Measurements from ENCODE around the gene ODF2. TPM values are rescaled to one million over a fixed set of nuclear protein-coding genes. Genes with fewer than 3 reads are reported as not detected.

Gene ODF2
- polyA plus RNA-seq, 1 of the 3 experiments (the other 2 are of a cell fraction), result 35.7 TPM

GRCh38 chr9:128431207-128431606 is 24.6 kb upstream of the ODF2 start:
- no peak overlapping the region for H3K27ac ChIP-seq (ENCODE audit: low read depth in 2 of 2, low read length in 1 of 2)
- POLR2A ChIA-PET, result no interaction called here
- no peak overlapping the region for H3K4me3 ChIP-seq (ENCODE audit: low read depth in 2 of 2, low read length in 1 of 2)
- no peaks in the 10 kb centered on the region for H3F3A ChIP-seq (replicated peaks; ENCODE audit: insufficient read depth)
- no peaks in the 10 kb centered on the region for H4K20me1 ChIP-seq (ENCODE audit: insufficient read depth)
- H3K79me2 ChIP-seq (ENCODE audit: insufficient read depth), result no peaks in the 10 kb centered on the region
- H3K4me1 ChIP-seq (ENCODE audit: control insufficient read depth in 1 of 2, insufficient read depth in 2 of 2, low read depth in 1 of 2, low read length in 1 of 2), result no peaks in the 10 kb centered on the region
- WGBS (ENCODE audit: low lambda C conversion rate), result 97% methylated on average over 5 of the region's 8 CpGs
- no peaks in the 10 kb centered on the region for H3K9me2 ChIP-seq
- no peaks in the 10 kb centered on the region for H3K36me3 ChIP-seq (replicated peaks in 1 of 2; ENCODE audit: control insufficient read depth in 1 of 2, insufficient read depth in 2 of 2, low read length in 1 of 2)
- no peak for TF ChIP-seq SIN3A (IDR thresholded peaks at IDR 0.05; ENCODE audit: borderline replicate concordance, low read depth, low read length)
- no peak for TF ChIP-seq CTCF (IDR thresholded peaks at IDR 0.05)
- no peak for TF ChIP-seq NRF1 (IDR thresholded peaks at IDR 0.05; ENCODE audit: low read depth, low read length)
- H3K27me3 ChIP-seq (ENCODE audit: insufficient read depth), result no peaks in the 10 kb centered on the region
- no peak for DNase-seq
- H3K4me2 ChIP-seq, result no peak overlapping the region
- CTCF ChIA-PET, result no interaction called here
- H3K9ac ChIP-seq, result no peak overlapping the region
- no peaks in the 10 kb centered on the region for H3K9me3 ChIP-seq
- H2AFZ ChIP-seq (ENCODE audit: low read depth), result no peak overlapping the region

GRCh38 chr9:128434340-128434739 is 21.5 kb upstream of the ODF2 start:
- H2AFZ ChIP-seq (ENCODE audit: low read depth), result no peak overlapping the region
- no CpG with 5 or more reads among the region's 17 CpGs for WGBS (ENCODE audit: low lambda C conversion rate)
- H3F3A ChIP-seq (replicated peaks; ENCODE audit: insufficient read depth), result no peaks in the 10 kb centered on the region
- no peaks in the 10 kb centered on the region for H3K79me2 ChIP-seq (ENCODE audit: insufficient read depth)
- H3K4me1 ChIP-seq (ENCODE audit: control insufficient read depth in 1 of 2, insufficient read depth in 2 of 2, low read depth in 1 of 2, low read length in 1 of 2), result peaks cover 0 to 4% of the 10 kb centered on the region in 2 experiments; a peak in 1 of 4 replicates
- H3K4me3 ChIP-seq (ENCODE audit: low read depth in 2 of 2, low read length in 1 of 2), result no peak overlapping the region
- H3K9me2 ChIP-seq, result no peaks in the 10 kb centered on the region
- no peak for DNase-seq
- H3K36me3 ChIP-seq (replicated peaks in 1 of 2; ENCODE audit: control insufficient read depth in 1 of 2, insufficient read depth in 2 of 2, low read length in 1 of 2), result no peaks in the 10 kb centered on the region
- no peaks in the 10 kb centered on the region for H3K9me3 ChIP-seq
- H3K27me3 ChIP-seq (ENCODE audit: insufficient read depth), result no peaks in the 10 kb centered on the region
- H3K27ac ChIP-seq (ENCODE audit: low read depth in 2 of 2, low read length in 1 of 2), result no peak overlapping the region
- H4K20me1 ChIP-seq (ENCODE audit: insufficient read depth), result no peaks in the 10 kb centered on the region
- TF ChIP-seq SMC3 (IDR thresholded peaks at IDR 0.05; ENCODE audit: low read depth, low read length), result no peak
- TF ChIP-seq CHD2 (IDR thresholded peaks at IDR 0.05; ENCODE audit: low read length, partially characterized antibody), result no peak
- no peak for TF ChIP-seq MAX (IDR thresholded peaks at IDR 0.05; ENCODE audit: low read depth)
- TF ChIP-seq TAF1 (IDR thresholded peaks at IDR 0.05; ENCODE audit: borderline replicate concordance, low read depth, low read length), result no peak
- TF ChIP-seq SIN3A (IDR thresholded peaks at IDR 0.05; ENCODE audit: borderline replicate concordance, low read depth, low read length), result no peak
- TF ChIP-seq JUND (IDR thresholded peaks at IDR 0.05), result no peak
- no peak for TF ChIP-seq EZH2phosphoT487 (IDR thresholded peaks at IDR 0.05; ENCODE audit: borderline replicate concordance, low read depth)
- no peak for TF ChIP-seq NFIC (IDR thresholded peaks at IDR 0.05; ENCODE audit: borderline replicate concordance)
- no peak for TF ChIP-seq IRF3 (IDR thresholded peaks at IDR 0.05; ENCODE audit: low read depth, low read length)
- TF ChIP-seq EP300 (IDR thresholded peaks at IDR 0.05; ENCODE audit: borderline replicate concordance in 1 of 2, low read depth in 1 of 2, low read length in 1 of 2), result no peak
- no peak for TF ChIP-seq MEF2A (IDR thresholded peaks at IDR 0.05; ENCODE audit: borderline replicate concordance, low read depth)
- TF ChIP-seq ELF1 (IDR thresholded peaks at IDR 0.05), result no peak
- TF ChIP-seq GATA2 (CRISPR knock-in tag; IDR thresholded peaks at IDR 0.05), result no peak
- no peak for TF ChIP-seq ZBTB33 (IDR thresholded peaks at IDR 0.05; ENCODE audit: borderline replicate concordance, low read depth)
- no peak for TF ChIP-seq GABPA (IDR thresholded peaks at IDR 0.05; ENCODE audit: low read depth)
- no peak for TF ChIP-seq TEAD4 (IDR thresholded peaks at IDR 0.05; ENCODE audit: borderline replicate concordance, insufficient read depth)
- no peak for TF ChIP-seq RAD21 (IDR thresholded peaks at IDR 0.05; ENCODE audit: low read length)
- no peak for TF ChIP-seq FOXM1 (IDR thresholded peaks at IDR 0.05; ENCODE audit: low read depth)
- CTCF ChIA-PET, result interaction anchor here (0.9 to 1.1 kb wide), 2 partner anchors 72 to 174 kb away, joined by 3 read pairs; no protein-coding TSS in a partner anchor
- no peak overlapping the region for H3K4me2 ChIP-seq
- H3K9ac ChIP-seq, result no peak overlapping the region
- POLR2A ChIA-PET, result no interaction called here
